Measurements from ENCODE around the gene MAP1B. TPM values are rescaled to one million over a fixed set of nuclear protein-coding genes. Genes with fewer than 3 reads are reported as not detected.

The MAP1B gene
- total and polyA plus RNA-seq, 10 of the 15 experiments (the other 5 are each of a cell fraction or from before 2014, with no cell fraction given), result 0.02 to 0.81 (median 0.06) TPM; not detected in 1

DNA sequence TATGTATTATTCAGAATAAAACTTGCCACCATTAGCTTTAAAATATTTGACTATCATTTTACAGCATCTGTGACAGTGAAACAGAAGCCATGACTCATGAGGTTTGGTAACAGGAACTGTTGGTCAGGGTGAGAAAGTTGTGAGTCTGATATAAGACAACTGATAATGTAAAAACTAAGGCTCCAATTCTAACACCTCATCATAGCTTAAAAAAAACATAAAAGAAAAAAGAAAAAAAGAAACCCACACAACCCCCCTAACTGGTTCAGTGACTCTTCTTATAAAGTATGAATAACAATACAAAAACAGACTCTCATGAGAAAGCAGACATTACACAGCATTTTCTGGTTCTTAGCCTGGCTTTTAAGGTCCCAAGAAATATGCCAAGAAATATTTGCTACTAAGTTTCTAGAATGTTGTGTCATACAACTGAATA lies 127.0 kb downstream of the MAP1B start (continued):
- TF ChIP-seq SIN3A (IDR thresholded peaks at IDR 0.05; ENCODE audit: low read depth, low read length) (no peak), ZNF207 (IDR thresholded peaks at IDR 0.05; ENCODE audit: borderline replicate concordance) (no peak), ZNF592 (IDR thresholded peaks at IDR 0.05) (no peak), ESRRA (IDR thresholded peaks at IDR 0.05; ENCODE audit: low read length) (no peak), NR2C2 (IDR thresholded peaks at IDR 0.05; ENCODE audit: borderline replicate concordance, control insufficient read depth, insufficient read length, low read depth) (no peak), ETV6 (conservative IDR thresholded peaks at IDR 0.05 in 1 of 2, IDR thresholded peaks at IDR 0.05 in 1 of 2; ENCODE audit: borderline replicate concordance in 1 of 2, low read depth in 1 of 2) (peak in 1 of 2 experiments; percentile 46; a peak in 1 of 4 replicates), CREM (IDR thresholded peaks at IDR 0.05; ENCODE audit: low read depth) (peak; percentile 59), FOS (IDR thresholded peaks at IDR 0.05; ENCODE audit: borderline replicate concordance, extremely low read depth, insufficient read length) (no peak), DPF2 (IDR thresholded peaks at IDR 0.05) (peak; percentile 62; the same call in 1 of the 2 replicates), ATF7 (IDR thresholded peaks at IDR 0.05; ENCODE audit: low read depth) (peak; percentile 96), USF2 (IDR thresholded peaks at IDR 0.05; ENCODE audit: borderline replicate concordance, low read depth, low read length) (no peak), SMC3 (IDR thresholded peaks at IDR 0.05; ENCODE audit: borderline replicate concordance, low read length) (no peak), TARDBP (IDR thresholded peaks at IDR 0.05; ENCODE audit: borderline replicate concordance) (no peak), CREB1 (IDR thresholded peaks at IDR 0.05; ENCODE audit: low read depth) (peak; percentile 41; the same call in 1 of the 2 replicates), HCFC1 (IDR thresholded peaks at IDR 0.05; ENCODE audit: low read length) (no peak), PAX5 (IDR thresholded peaks at IDR 0.05; ENCODE audit: borderline replicate concordance, low read depth, low read length) (0 out of 2 replicates have a peak, but pooled peaks have one; percentile 19), ZNF274 (IDR thresholded peaks at IDR 0.05; ENCODE audit: insufficient read depth, insufficient read length) (no peak), NFYB (IDR thresholded peaks at IDR 0.05; ENCODE audit: insufficient read depth, low read depth, low read length) (no peak), IRF4 (IDR thresholded peaks at IDR 0.05; ENCODE audit: low read depth, low read length) (no peak)
- TF ChIP-seq, protein P1, sequence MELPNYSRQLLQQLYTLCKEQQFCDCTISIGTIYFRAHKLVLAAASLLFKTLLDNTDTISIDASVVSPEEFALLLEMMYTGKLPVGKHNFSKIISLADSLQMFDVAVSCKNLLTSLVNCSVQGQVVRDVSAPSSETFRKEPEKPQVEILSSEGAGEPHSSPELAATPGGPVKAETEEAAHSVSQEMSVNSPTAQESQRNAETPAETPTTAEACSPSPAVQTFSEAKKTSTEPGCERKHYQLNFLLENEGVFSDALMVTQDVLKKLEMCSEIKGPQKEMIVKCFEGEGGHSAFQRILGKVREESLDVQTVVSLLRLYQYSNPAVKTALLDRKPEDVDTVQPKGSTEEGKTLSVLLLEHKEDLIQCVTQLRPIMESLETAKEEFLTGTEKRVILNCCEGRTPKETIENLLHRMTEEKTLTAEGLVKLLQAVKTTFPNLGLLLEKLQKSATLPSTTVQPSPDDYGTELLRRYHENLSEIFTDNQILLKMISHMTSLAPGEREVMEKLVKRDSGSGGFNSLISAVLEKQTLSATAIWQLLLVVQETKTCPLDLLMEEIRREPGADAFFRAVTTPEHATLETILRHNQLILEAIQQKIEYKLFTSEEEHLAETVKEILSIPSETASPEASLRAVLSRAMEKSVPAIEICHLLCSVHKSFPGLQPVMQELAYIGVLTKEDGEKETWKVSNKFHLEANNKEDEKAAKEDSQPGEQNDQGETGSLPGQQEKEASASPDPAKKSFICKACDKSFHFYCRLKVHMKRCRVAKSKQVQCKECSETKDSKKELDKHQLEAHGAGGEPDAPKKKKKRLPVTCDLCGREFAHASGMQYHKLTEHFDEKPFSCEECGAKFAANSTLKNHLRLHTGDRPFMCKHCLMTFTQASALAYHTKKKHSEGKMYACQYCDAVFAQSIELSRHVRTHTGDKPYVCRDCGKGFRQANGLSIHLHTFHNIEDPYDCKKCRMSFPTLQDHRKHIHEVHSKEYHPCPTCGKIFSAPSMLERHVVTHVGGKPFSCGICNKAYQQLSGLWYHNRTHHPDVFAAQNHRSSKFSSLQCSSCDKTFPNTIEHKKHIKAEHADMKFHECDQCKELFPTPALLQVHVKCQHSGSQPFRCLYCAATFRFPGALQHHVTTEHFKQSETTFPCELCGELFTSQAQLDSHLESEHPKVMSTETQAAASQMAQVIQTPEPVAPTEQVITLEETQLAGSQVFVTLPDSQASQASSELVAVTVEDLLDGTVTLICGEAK (IDR thresholded peaks at IDR 0.05; ENCODE audit: borderline replicate concordance), result no peak

Data from GM12878 (cell line).